Peyer's patch (tissue), 4 donors: ENCODE measurements around the gene MCU. TPM values are rescaled to one million over a fixed set of nuclear protein-coding genes. Genes with fewer than 3 reads are reported as not detected.
"Not testable (repeated sequence)": the region's sequence is repeated elsewhere in the genome, so short reads cannot be mapped to it uniquely, and the experiment has no call there.

Experiments used
- DNase-seq, 3 donors: peaks; one replicate each; pipeline ENCODE4 v3.0.0-alpha.2; 2017 to 2019
- H3K27ac ChIP-seq, 4 donors: fragments of 200-600 bp; sonication (generic); one replicate each; pipeline ENCODE4 v1.5.1; 2016 to 2019
- H3K27me3 ChIP-seq, 2 donors: fragments of 200-600 bp; sonication (generic); one replicate each; pipeline ENCODE4 v1.5.1; 2019
- H3K36me3 ChIP-seq, 3 donors: fragments of 200-600 bp; sonication (generic); one replicate each; pipeline ENCODE4 v1.5.1; 2016 to 2019
- H3K4me1 ChIP-seq, 4 donors: fragments of 200-600 bp; sonication (generic); one replicate each; pipeline ENCODE4 v1.5.1; 2016 to 2019
- H3K4me3 ChIP-seq, 4 donors: fragments of 200-600 bp; sonication (generic); 1 replicate in 3 of 4; 2 replicates in 1 of 4; pipeline ENCODE4 v1.5.1; 2016 to 2019; ENCODE audit warnings: mild to moderate bottlenecking in 1 of 4
- H3K9me3 ChIP-seq, 4 donors: fragments of 200-600 bp; sonication (generic); one replicate each; pipeline ENCODE4 v1.5.1; 2016 to 2019; ENCODE audit warnings: mild to moderate bottlenecking in 1 of 4
- CTCF ChIP-seq, 6 experiments: fragments of 450-650 bp in 4 of 6; fragments of 200-600 bp in 2 of 6; sonication (generic) in 1 of 6; IDR thresholded peaks; one replicate each; pipeline ENCODE4 v1.5.1; 2017 to 2019; ENCODE audit warnings: antibody characterized with exemption in 6 of 6, mild to moderate bottlenecking in 3 of 6, moderate library complexity in 1 of 6
- POLR2A ChIP-seq, 2 donors: fragments of 450-650 bp; IDR thresholded peaks; one replicate each; pipeline ENCODE4 v1.5.1; 2017; ENCODE audit warnings: antibody characterized with exemption in 2 of 2, mild to moderate bottlenecking in 2 of 2, moderate library complexity in 2 of 2
- total RNA-seq, 4 donors: library from RNA; depleted of rRNA; stranded (reverse); fragments of >200 nt; gene quantifications; one replicate each; pipeline ENCODE4 v1.1.0, GENCODE V29; 2016

Gene MCU
- total RNA-seq, 4 donors from 2014 or later: 44.6 to 65.8 (median 52.9) TPM

GRCh38 chr10:72898616-72899015 is 206.7 kb downstream of the MCU start:
- TF ChIP-seq CTCF (IDR thresholded peaks at IDR 0.05): no peak
- no peak for TF ChIP-seq POLR2A (IDR thresholded peaks at IDR 0.05)
- no peaks in the 10 kb centered on the region for H3K27me3 ChIP-seq
- H3K4me1 ChIP-seq: no peaks in the 10 kb centered on the region
- DNase-seq: no peak
- H3K9me3 ChIP-seq: no peaks in the 10 kb centered on the region
- no peaks in the 10 kb centered on the region for H3K36me3 ChIP-seq
- H3K4me3 ChIP-seq: no peak overlapping the region
- no peak overlapping the region for H3K27ac ChIP-seq

GRCh38 chr10:72899545-72899944 is 207.6 kb downstream of the MCU start:
- DNase-seq: no peak
- TF ChIP-seq POLR2A (IDR thresholded peaks at IDR 0.05) (no peak), CTCF (IDR thresholded peaks at IDR 0.05) (no peak)

GRCh38 chr10:72903941-72904446 is 212.1 kb downstream of the MCU start:
- not testable (repeated sequence) for H3K27me3 ChIP-seq, DNase-seq, H3K27ac ChIP-seq, H3K4me3 ChIP-seq, H3K4me1 ChIP-seq, H3K9me3 ChIP-seq, H3K36me3 ChIP-seq

More at GRCh38 chr10:72899545-72899944, 207.6 kb downstream of the MCU start:
- no peaks in the 10 kb centered on the region for H3K4me1 ChIP-seq
- no peaks in the 10 kb centered on the region for H3K36me3 ChIP-seq
- no peaks in the 10 kb centered on the region for H3K27me3 ChIP-seq
- H3K9me3 ChIP-seq: no peaks in the 10 kb centered on the region
- no peak overlapping the region for H3K4me3 ChIP-seq
- H3K27ac ChIP-seq: no peak overlapping the region

- H3K9me3 ChIP-seq: no peaks in the 10 kb centered on the region
- no peak for DNase-seq
- no peak overlapping the region for H3K27ac ChIP-seq
- no peaks in the 10 kb centered on the region for H3K27me3 ChIP-seq
- H3K4me1 ChIP-seq: no peaks in the 10 kb centered on the region
- no peak for TF ChIP-seq CTCF (IDR thresholded peaks at IDR 0.05)
- TF ChIP-seq POLR2A (IDR thresholded peaks at IDR 0.05): no peak
- H3K4me3 ChIP-seq: no peak overlapping the region
- H3K36me3 ChIP-seq: no peaks in the 10 kb centered on the region
Measured at GRCh38 chr10:72904806-72905205, 212.9 kb downstream of the MCU start.

- no peak for DNase-seq
- Histone ChIP-seq H3K27me3 (no peaks in the 10 kb centered on the region), H3K9me3 (no peaks in the 10 kb centered on the region), H3K4me1 (no peaks in the 10 kb centered on the region), H3K27ac (no peak overlapping the region), H3K4me3 (no peak overlapping the region), H3K36me3 (no peaks in the 10 kb centered on the region)
- TF ChIP-seq CTCF (IDR thresholded peaks at IDR 0.05) (no peak), POLR2A (IDR thresholded peaks at IDR 0.05) (no peak)
Measured at GRCh38 chr10:72906446-72906845, 214.5 kb downstream of the MCU start.

- H3K4me3 ChIP-seq: no peak overlapping the region
- H3K36me3 ChIP-seq: no peaks in the 10 kb centered on the region
- no peak overlapping the region for H3K27ac ChIP-seq
- TF ChIP-seq CTCF (IDR thresholded peaks at IDR 0.05) (no peak), POLR2A (IDR thresholded peaks at IDR 0.05) (no peak)
- no peaks in the 10 kb centered on the region for H3K9me3 ChIP-seq
- no peaks in the 10 kb centered on the region for H3K4me1 ChIP-seq
- no peaks in the 10 kb centered on the region for H3K27me3 ChIP-seq
- no peak for DNase-seq
Measured at GRCh38 chr10:72910705-72911104, 218.8 kb downstream of the MCU start.
